GM18951 (cell line): ENCODE data around the gene EHF.

Experiments
- POLR2A ChIP-seq: IDR thresholded peaks from 4 replicates; pipeline ENCODE4 v1.6.1; 2011; ENCODE audit warnings: mild to moderate bottlenecking; ENCODE audit not compliant: insufficient read length, insufficient read depth; ENCODE audit errors: extremely low read depth
- in situ Hi-C: fragments of 300-500 bp; cut with MboI; formaldehyde crosslinking; loops from one replicate; pipeline ENCODE4 v1.12.0; 2022; ENCODE audit warnings: low sequenced_read_pairs, mixed read lengths, inconsistent platforms; ENCODE audit not compliant: unreplicated experiment

EHF gene

GRCh38 chr11:34620820-34621792 is at the start of gene EHF:
EHF (plus strand) TSS chr11:34621093; CDS start chr11:34642631, 21,538 bp downstream.
- in situ Hi-C loops = no loop called here
- no peak for TF ChIP-seq POLR2A

- in situ Hi-C loops = loop anchor here (25.0 kb wide), 1 partner anchor 839 kb away; the partner anchor contains the start of gene SLC1A2
- no peak for TF ChIP-seq POLR2A
These were observed 47.4 kb upstream of the EHF start for GRCh38 chr11:34573537-34573936.

GRCh38 chr11:34575261-34575660 is 45.6 kb upstream of the EHF start:
- in situ Hi-C loops = no loop called here
- no peak for TF ChIP-seq POLR2A

- no peak for TF ChIP-seq POLR2A
- in situ Hi-C loops = no loop called here
These were observed 45.2 kb upstream of the EHF start for GRCh38 chr11:34575671-34576070.

- in situ Hi-C loops = no loop called here
- no peak for TF ChIP-seq POLR2A
These were observed 44.6 kb upstream of the EHF start for GRCh38 chr11:34576331-34576730.

GRCh38 chr11:34583818-34584217 is 37.1 kb upstream of the EHF start:
- in situ Hi-C loops = loop anchor here (10.0 kb wide), 1 partner anchor 311 kb away; no protein-coding TSS in a partner anchor
- TF ChIP-seq POLR2A = no peak

GRCh38 chr11:34585304-34585734 is 35.6 kb upstream of the EHF start:
- no peak for TF ChIP-seq POLR2A
- in situ Hi-C loops = loop anchor here (10.0 kb wide), 1 partner anchor 309 kb away; no protein-coding TSS in a partner anchor

GRCh38 chr11:34585735-34586487 is 35.0 kb upstream of the EHF start:
- TF ChIP-seq POLR2A = no peak
- in situ Hi-C loops = loop anchor here (10.0 kb wide), 1 partner anchor 309 kb away; no protein-coding TSS in a partner anchor

- TF ChIP-seq POLR2A = no peak
- in situ Hi-C loops = loop anchor here (10.0 kb wide), 1 partner anchor 308 kb away; no protein-coding TSS in a partner anchor
These were observed 34.2 kb upstream of the EHF start for GRCh38 chr11:34586488-34587281.

- TF ChIP-seq POLR2A = no peak
- in situ Hi-C loops = loop anchor here (10.0 kb wide), 1 partner anchor 308 kb away; no protein-coding TSS in a partner anchor
These were observed 33.6 kb upstream of the EHF start for GRCh38 chr11:34587282-34587677.

GRCh38 chr11:34588023-34588422 is 32.9 kb upstream of the EHF start:
- no peak for TF ChIP-seq POLR2A
- in situ Hi-C loops = loop anchor here (10.0 kb wide), 1 partner anchor 307 kb away; no protein-coding TSS in a partner anchor

- in situ Hi-C loops = loop anchor here (10.0 kb wide), 1 partner anchor 306 kb away; no protein-coding TSS in a partner anchor
- no peak for TF ChIP-seq POLR2A
These were observed 32.2 kb upstream of the EHF start for GRCh38 chr11:34588701-34589100.

GRCh38 chr11:34589177-34589576 is 31.7 kb upstream of the EHF start:
- in situ Hi-C loops = loop anchor here (10.0 kb wide), 1 partner anchor 306 kb away; no protein-coding TSS in a partner anchor
